NOMO-1 treated with DMSO at 0.1 percent for 48 hours (cell line): ENCODE data around the gene PTPRM.

Source experiments
- DNase-seq: peaks from one replicate; lab custom pipeline; 2025; ENCODE audit not compliant: unreplicated experiment; lab: John Stamatoyannopoulos, UW

PTPRM gene

DNA sequence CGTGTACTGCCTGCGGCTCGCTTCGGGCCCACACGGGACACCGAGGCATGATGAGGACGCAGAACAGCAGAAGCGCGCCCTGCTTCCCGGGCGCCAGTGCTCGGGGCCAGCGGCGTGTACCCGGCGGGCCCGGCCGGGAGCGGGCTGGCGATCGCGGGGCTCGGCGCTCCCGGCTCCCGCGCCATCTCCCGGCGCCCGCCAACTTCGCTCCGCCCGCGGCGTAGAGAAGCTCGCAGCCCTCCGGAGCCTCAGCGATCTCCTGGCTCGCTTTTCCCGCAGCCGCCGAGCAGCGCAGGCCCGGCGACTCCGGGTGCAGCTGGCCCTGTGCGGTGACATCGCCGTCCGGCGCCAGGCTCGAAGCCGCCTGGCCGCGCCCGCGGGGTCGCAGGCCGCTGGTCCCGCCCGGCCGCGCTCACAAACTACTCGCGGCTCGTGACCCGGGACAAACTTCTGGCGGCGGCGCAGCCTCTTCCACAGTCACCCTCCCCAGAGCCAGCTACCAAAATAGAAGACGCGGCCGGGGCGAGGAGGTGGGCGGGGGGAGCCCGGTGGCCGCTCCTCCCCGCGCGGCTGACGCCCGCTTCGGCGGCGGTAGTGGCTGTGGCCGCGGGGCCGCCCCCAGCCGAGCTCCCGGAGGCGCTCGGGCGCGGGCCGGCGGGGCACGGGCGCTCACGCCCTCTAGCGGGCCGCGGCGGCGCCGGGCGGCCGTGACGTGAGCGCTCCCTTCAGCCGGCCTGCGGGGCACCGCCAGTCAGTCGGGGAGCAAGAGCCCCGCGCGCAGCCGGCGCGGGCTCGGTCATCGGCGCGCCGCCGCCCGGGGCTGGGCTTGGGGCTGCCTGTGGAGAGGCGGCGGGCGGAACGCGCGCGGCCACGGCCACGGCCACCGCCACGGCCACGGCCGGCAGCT, at the start of gene PTPRM:
TSS of gene PTPRM (plus strand) at position 750 of the 907 bp plus-strand sequence. CDS start 503 bp downstream, outside the sequence.
- peak; percentile 40 for DNase-seq

DNA sequence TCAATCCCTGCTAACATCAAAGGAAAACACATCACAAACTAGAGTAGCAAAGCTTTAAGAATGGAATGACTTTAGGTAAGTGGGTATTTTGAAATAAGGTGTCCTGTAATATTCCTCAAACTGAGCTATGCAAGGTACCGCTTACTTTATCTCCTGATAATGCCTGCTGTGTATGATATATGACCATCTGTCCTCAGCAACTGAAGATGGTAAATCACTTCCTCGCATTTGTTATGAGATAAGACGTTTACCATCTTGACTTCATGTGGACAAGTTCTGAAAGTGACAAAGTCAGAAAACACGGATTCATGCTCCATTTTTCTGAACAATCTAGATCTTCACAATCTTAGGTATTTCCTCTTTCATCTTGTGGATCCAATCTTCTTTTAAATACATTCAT, 49.3 kb upstream of the PTPRM start:
- no peak for DNase-seq

- no peak for DNase-seq
Observed at GRCh38 chr18:7520200-7520785, 46.8 kb upstream of the PTPRM start.

GRCh38 chr18:7521226-7521856, 45.8 kb upstream of the PTPRM start:
- DNase-seq = peak; percentile 15

GRCh38 chr18:7523772-7524171, 43.3 kb upstream of the PTPRM start:
- DNase-seq = no peak

GRCh38 chr18:7524786-7525185, 42.3 kb upstream of the PTPRM start:
- DNase-seq = no peak

DNA sequence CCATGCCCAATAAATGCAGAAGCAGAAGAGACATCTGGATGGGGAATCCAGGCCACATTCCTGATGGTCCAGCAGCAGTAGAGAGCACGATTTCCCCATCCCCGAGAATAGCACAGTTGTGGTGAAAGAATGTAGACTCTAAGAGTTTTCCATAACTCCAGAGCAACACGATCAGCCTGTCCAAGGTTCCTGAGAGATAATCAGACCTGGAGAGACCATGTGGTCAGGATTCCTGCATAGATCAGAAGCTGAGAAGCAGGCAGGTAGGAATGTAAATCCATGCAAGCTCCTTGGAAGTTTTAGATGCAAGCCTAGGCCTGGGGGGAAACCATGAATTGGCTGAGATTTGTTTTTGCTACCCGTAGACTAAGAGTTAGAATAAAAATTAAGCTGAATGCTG, 34.2 kb upstream of the PTPRM start:
- no peak for DNase-seq

DNA sequence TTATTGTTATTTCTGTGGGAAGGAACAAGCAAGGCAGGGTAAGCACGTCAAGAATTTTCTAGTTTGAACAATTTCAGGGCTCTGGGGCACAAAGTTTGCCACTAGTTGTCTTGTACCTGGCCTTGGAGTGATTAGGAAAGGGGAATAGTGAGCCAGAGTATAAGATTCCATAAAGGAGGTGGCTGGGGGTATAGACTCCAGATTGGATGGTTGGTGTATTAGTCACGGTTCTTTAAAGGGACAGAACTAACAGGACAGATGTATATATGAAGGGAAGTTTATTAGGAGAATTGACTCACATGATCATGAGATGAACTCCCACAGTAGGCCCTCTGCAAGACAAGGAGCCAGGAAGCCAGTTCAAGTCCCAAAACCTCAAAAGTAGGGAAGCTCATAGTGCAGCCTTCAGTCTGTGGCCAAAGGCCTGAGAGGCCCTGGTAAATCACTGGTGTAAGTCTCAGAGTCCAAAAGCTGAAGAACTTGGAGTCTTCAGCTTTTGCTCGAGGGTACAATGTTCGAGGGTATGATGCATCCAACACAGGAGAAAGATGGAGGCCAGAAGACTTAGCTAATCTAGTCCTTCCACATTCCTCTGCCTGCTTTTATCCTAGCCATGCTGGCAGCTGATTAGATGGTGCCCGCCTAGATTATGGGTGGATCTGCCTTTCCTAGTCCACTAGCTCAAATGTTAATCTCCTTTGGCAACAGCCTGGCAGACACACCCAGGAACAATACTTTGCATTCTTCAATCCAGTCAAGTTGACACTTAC, 31.5 kb upstream of the PTPRM start:
- DNase-seq = no peak

DNA sequence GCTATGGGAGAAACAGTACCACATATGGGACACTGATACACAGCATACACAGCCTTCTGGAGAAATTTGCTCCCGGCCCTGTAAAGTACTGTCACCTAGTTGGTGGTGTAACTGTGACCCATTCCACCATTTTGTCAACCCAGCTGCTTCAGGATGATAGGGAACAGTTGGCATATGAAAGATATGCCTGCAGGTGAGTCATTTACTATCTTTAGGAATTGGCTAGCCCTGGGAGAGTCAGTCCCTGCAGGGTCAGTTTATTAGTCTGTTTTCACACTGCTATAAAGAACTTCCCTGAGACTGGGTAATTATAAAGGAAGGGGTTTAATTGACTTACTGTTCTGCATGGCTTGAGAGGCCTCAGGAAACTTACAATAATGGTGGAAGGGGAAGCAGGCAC, 30.0 kb upstream of the PTPRM start:
- no peak for DNase-seq

DNA sequence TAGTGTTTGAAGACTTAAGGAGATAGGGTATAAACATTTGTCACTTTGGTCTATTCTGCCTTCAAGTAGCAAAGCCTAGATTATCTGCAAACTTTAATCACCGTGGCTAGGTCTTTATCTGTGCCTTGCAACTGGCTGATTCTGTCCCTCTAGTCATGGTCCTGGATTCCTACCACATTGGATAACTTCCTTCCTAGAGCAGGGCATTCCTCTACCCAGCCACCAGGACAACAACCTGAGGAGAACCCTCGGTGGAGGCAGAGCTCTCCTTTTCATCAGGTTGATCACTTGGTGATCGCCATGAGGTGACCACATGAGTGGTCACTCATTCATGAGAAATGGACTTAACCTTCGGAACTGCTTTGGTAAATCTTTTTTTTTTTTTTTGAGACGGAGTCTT, 25.3 kb upstream of the PTPRM start:
- DNase-seq = no peak

DNA sequence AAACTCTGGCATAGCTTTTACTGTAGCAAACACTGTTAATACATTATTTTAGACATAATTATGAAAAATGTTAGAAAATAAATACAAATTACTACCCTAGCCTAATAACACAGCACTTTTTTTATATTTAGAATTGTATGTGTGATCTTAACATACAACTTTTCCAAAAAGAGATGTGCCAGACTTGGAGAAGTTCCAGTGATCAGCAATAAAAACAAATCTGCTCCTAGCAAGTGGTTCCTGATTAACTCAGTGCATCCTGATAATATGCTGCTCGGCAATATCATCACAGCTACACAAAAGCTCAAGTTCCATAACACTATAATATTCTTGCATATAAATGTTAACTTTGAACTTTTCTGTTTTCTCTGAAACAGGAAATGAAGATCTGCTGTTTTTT, 22.4 kb upstream of the PTPRM start:
- no peak for DNase-seq

DNA sequence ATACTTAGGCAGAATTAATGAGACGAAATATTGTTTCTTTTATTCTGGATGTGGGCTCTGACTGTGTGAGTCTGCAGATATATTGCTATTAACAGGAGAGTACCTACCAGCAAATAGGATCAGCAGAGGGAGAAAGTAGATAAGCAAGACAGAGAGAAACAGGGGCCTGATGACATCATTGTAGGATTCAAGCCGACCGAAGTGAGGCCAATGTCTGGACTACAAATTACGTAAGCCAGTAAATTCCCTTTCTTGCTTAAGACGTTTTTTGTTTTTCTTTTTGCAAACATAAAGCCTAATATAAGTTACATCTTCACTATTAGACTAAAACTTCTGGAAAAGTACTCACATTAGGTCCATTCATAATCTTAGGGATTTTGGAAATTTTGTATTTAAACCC, 21.4 kb upstream of the PTPRM start:
- no peak for DNase-seq

DNA sequence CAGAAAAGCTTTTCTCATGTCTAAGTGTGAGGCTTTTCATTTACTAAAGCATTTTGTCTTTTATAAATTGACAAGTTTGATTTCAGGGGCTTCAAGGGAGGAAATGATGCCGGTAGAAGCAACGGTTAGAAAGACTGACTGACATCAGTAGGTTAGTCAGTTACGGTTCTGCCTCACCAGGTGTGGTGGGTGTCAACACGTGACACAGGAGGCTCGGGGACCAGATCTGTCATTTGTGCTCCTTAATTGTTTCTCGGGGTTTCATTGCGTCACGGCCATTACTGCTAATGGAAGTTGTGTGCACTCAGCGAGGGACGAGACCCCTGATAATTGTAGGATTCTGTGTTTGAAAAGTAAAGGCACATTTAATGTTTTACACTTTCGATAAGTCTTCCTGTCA, 18.9 kb upstream of the PTPRM start:
- DNase-seq = no peak

DNA sequence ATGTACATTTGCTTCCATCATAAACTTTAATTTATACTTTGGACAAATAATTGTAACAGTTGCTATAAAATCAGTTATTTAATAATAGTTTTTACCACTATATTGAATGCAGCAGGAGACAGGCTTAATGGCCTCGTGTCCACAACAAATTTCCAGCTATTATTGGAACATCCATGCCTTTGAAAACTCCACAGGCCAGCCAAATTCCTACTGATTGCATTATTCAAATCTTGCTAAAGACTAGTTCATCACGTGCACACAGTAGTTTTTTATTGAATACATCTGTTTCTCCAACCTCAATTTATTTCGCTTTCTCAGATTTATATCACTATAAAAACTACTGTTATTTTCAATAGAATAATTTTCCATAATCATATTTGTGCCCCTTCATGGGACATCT, 18.4 kb upstream of the PTPRM start:
- DNase-seq = no peak

- DNase-seq = no peak
Observed at GRCh38 chr18:7557973-7558372, 9.1 kb upstream of the PTPRM start.

- DNase-seq = no peak
Observed at GRCh38 chr18:7558769-7559168, 8.3 kb upstream of the PTPRM start.

GRCh38 chr18:7559709-7560319, 7.3 kb upstream of the PTPRM start:
- no peak for DNase-seq

DNA sequence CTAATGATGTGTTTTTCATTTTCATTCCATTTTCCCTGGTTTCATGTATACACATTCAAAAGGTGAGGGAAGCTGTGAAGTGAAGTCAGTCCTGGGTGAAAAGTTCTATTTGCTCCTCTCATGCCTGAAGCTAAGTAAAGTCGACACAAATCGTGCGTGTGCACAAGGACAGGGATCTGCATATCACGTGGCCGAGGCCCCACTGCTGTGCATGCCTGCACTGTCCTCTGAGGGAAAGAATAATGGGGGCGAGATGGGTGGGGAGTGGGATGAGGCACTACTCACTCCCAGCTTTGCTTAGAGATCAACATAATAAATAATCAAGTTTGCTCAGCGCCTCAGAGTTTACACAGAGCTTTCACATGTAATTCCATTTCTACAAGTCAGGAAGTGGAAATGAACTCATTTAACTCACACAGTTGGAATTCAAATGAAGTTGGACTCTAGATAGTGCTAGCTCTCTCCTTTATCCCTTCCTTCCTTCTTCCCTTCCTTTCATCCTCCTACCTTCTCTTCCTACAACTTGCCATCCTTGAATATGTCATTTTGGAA, 5.1 kb upstream of the PTPRM start:
- no peak for DNase-seq

DNA sequence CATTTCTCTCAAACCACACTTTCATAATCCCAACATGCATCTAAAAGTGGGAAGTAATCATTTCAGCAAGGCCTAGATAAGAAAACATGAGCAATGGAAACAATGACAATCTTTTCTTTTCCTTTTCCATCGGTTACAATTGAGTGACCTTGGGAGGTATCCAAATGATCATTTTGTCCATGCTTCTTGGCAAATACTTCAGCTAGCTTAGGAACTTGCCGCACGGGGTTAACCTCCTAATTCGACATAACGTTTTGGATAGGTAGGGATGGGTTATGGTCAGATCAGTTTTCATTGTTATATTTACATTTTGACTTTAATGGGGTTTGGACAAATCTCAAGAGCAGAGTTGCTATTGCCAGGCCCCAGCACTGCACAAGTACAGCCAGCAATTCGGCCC, 4.6 kb upstream of the PTPRM start:
- DNase-seq = no peak

DNA sequence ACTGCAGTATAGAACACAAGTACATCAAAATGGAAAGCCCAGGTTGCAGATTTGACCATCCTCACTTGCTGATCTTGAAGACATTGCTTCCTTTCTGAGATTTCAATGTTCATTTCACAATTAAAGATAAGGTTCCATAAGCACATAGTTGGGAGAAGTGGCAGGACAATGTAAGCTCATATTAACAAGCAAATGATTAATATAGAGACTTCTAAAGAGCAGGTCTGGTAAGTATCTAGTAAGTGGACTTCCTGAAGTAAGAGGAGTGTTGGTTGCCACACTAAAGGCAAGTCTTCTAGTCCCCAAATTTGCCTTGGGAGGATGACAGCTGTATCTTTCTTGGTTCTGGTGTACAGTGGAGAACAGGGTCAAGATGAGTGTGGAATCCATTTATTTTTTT, 1.4 kb upstream of the PTPRM start:
- DNase-seq = no peak

GRCh38 chr18:7566244-7566566, 911 bp upstream of the PTPRM start:
- no peak for DNase-seq
